LNCaP clone FGC (cell line): ENCODE measurements around the gene WFDC5.
"Not testable (repeated sequence)": the region's sequence is repeated elsewhere in the genome, so short reads cannot be mapped to it uniquely, and the experiment has no call there.

ENCODE experiments used
- DNase-seq: peaks from one replicate; pipeline ENCODE4 v3.0.0-alpha.2; 2011; ENCODE audit warnings: low read depth
- H3K4me3 ChIP-seq: 2 replicates; pipeline ENCODE4 v1.5.1; 2011; ENCODE audit warnings: mild to moderate bottlenecking, low read depth, low read length, control low read depth
- TF ChIP-seq, protein P1 (sequence below): IDR thresholded peaks from 2 replicates; pipeline ENCODE4 v1.5.1; 2012; ENCODE audit warnings: mild to moderate bottlenecking; ENCODE audit not compliant: control insufficient read depth, insufficient read depth; ENCODE audit errors: extremely low read depth

WFDC5 gene, protein sequence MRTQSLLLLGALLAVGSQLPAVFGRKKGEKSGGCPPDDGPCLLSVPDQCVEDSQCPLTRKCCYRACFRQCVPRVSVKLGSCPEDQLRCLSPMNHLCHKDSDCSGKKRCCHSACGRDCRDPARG

GRCh38 chr20:45114465-45115385 is at the start of gene WFDC5:
Gene WFDC5, minus strand, starts transcription at chr20:45115174. Its CDS starts 91 bp downstream, at chr20:45115083.
- no peak within 1 kb of the TSS for H3K4me3 ChIP-seq
- TF ChIP-seq, protein P1, sequence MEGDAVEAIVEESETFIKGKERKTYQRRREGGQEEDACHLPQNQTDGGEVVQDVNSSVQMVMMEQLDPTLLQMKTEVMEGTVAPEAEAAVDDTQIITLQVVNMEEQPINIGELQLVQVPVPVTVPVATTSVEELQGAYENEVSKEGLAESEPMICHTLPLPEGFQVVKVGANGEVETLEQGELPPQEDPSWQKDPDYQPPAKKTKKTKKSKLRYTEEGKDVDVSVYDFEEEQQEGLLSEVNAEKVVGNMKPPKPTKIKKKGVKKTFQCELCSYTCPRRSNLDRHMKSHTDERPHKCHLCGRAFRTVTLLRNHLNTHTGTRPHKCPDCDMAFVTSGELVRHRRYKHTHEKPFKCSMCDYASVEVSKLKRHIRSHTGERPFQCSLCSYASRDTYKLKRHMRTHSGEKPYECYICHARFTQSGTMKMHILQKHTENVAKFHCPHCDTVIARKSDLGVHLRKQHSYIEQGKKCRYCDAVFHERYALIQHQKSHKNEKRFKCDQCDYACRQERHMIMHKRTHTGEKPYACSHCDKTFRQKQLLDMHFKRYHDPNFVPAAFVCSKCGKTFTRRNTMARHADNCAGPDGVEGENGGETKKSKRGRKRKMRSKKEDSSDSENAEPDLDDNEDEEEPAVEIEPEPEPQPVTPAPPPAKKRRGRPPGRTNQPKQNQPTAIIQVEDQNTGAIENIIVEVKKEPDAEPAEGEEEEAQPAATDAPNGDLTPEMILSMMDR, result no peak
- DNase-seq, result no peak

DNA sequence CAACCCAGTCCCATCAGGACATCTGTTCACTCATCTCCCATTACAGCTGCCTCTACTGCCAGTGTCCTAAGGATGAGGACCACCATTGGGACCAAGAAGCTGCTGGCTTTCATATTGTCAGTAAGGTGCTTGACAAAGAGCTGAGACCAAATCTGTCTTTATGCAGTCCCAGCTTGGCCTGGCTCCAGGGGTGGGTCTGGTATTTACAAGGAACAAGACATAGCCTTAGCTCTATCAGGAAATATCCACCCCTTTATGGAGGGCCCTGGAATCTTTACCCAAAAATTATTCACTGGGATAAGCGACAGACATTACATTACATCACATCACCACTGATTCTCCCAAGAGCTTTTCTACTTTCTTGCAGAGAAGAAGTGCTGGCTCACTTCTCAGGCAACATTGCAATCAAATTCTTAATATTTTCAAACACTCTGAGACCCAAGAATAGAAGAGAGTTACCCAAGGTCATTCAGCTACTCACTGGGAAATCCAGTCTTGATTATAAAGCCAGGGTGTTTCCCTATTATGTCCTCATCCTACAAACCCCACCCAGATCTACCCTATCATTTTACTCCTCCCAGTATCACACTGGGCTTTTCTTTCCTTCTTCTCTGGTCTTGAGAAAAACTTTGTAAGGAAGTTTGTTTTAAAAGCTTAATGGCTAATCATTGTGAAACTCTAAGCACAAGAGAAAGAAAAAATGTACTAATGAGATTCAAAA is 48.3 kb upstream of the WFDC5 start:
- no peak for DNase-seq
- no peak overlapping the region for H3K4me3 ChIP-seq
- TF ChIP-seq, protein P1, result no peak

DNA sequence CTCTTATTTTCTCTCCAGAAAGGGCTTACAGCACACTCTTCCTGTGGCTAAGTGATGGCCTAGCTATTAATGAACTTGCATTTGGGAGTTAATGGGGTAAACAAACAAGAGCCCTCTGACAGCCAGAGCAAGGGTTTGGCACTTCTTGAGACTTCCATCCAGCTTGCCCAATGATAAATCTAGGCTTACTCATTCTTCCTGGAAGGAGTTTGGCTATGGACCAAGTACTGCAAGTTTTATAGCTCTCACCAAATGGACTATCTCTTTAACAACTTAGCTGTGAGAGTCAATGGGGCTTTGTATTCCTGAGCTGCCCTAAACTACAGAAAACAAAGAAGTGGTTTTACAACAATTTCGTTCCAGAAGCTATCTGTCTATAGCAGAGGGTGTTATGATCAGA is 43.0 kb upstream of the WFDC5 start:
- TF ChIP-seq, protein P1, result no peak
- no peak overlapping the region for H3K4me3 ChIP-seq
- DNase-seq, result peak; percentile 85

DNA sequence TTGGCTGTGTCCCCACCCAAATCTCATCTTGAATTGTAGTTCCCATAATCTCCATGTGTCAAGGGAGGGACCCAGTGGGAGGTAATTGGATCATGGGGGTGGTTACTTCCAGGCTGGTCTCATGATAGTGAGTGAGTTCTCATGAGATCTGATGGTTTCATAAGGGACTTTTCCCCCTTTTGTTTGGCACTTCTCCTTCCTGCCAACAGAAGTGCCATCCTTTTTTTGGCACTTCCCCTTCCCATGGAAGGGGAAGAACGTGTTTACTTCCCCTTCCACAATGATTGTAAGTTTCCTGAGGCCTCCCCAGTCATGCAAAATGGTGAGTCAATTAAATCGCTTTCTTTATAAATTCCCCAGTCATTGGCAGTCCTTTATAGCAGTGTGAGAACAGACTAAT is 41.7 kb upstream of the WFDC5 start:
- DNase-seq, result no peak
- no peak overlapping the region for H3K4me3 ChIP-seq
- TF ChIP-seq, protein P1, result no peak

GRCh38 chr20:45154794-45155193 is 39.8 kb upstream of the WFDC5 start:
- H3K4me3 ChIP-seq, DNase-seq: not testable (repeated sequence)

DNA sequence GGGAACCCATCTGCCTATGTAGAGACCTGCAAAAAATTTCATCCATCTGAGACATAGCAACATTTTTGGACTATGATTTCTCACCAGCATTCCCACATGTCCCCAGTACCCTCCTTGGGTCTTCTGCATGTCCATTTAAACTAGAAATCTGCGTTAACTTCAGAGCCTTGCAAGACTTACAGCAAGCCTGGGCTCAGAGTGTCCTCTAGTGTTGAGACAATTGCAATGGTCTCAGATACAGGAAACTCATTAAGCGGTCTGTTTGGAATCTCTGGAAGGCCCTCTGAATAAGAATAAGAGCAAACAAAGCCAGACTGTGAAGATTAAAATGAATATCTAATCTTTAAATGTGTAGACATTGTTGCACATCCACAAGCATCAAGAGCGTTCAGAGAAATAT is 39.2 kb upstream of the WFDC5 start:
- H3K4me3 ChIP-seq, result no peak overlapping the region
- TF ChIP-seq, protein P1, result no peak
- DNase-seq, result no peak

GRCh38 chr20:45153752-45154151 is 38.8 kb upstream of the WFDC5 start:
- no peak for DNase-seq
- no peak overlapping the region for H3K4me3 ChIP-seq
- TF ChIP-seq, protein P1, result no peak
